Measurements from ENCODE around the gene GADD45GIP1.

GADD45GIP1 gene

DNA sequence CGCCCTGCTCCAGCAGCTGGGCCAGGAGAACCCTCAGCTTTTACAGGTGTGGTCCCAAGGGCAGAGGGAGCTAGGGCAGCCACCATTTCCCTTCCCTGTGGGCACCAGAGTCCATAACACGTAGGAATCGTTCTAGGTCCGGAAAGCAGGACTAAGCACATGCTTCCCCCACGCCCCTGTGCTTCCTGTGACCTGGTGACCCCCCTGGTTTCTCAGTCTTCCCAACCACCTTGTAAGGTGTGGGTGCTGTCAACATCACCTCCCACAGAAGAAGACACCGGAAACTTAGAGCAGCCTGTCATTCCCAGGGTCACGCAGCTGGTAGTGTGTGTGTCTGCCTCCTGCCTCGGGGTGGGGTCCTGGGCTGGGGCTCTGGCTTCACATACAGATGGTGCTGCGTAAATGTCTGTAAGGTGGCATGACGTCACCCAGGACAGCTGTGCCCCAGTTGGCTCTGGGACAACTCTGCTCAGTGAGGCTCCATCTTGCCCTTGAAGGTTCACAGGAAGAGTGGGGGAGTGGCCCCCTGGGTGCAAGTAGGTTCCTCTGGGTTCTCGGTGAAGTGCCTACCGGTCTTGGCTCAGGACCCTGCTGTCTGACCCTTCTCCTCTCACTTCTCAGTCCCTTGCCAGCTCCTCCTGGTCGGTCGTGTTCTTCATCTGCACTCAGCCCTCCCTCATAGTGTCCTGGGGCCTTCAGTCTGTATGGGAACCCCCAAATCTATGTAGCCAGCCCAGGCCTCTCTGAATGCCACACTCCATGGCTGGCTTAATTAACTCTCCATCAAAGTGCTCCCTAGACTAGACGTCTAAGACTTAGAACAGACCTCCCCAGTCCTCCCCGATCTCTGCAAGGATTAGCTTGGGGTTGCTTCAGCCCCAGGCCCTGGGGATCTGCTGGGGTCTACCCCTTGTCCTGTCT, 7.4 kb downstream of the GADD45GIP1 start:
- Histone ChIP-seq H2BK120ac (ENCODE audit: low read depth, low read length) (no peak overlapping the region), H2BK5ac (ENCODE audit: low read depth, low read length, poor library complexity, severe bottlenecking) (no peak overlapping the region), H3K23ac (ENCODE audit: low read length in 2 of 2) (no peak overlapping the region), H3K9me3 (ENCODE audit: control insufficient read depth, low read length) (no peaks in the 10 kb centered on the region), H3K79me1 (replicated peaks; ENCODE audit: low read length, poor library complexity, severe bottlenecking) (peaks cover 19% of the 10 kb centered on the region), H3K27me3 (ENCODE audit: control insufficient read depth in 1 of 2, insufficient read depth in 1 of 2, low read length in 2 of 2) (no peaks in the 10 kb centered on the region), H2AK5ac (ENCODE audit: low read length, severe bottlenecking) (no peak overlapping the region), H3K9ac (ENCODE audit: low read length) (no peak overlapping the region), H3K4me1 (ENCODE audit: control insufficient read depth, insufficient read depth, low read depth, low read length) (peaks cover 13% of the 10 kb centered on the region), H4K91ac (ENCODE audit: low read length) (no peak overlapping the region), H3K4ac (ENCODE audit: low read depth in 1 of 2, low read length in 2 of 2) (no peak overlapping the region), H3K4me3 (ENCODE audit: insufficient read depth in 1 of 2, low read depth in 1 of 2, low read length in 2 of 2) (no peak overlapping the region), H2BK15ac (ENCODE audit: low read depth, poor library complexity, severe bottlenecking) (no peak overlapping the region), H2BK12ac (ENCODE audit: low read length in 2 of 2) (no peak overlapping the region), H2AFZ (ENCODE audit: low read depth, low read length) (no peak overlapping the region), H3K4me2 (ENCODE audit: low read length, poor library complexity, severe bottlenecking) (no peak overlapping the region), H4K8ac (ENCODE audit: low read length) (no peak overlapping the region), H3K14ac (ENCODE audit: low read length in 2 of 2) (no peak overlapping the region), H3K18ac (ENCODE audit: low read depth in 1 of 2, low read length in 2 of 2) (no peak overlapping the region), H3K27ac (ENCODE audit: low read length, poor library complexity, severe bottlenecking) (no peak overlapping the region), H3K36me3 (ENCODE audit: control insufficient read depth in 1 of 2, insufficient read depth in 2 of 2, low read depth in 1 of 2, low read length in 2 of 2) (peaks cover 71 to 75% of the 10 kb centered on the region in 2 experiments)
- WGBS, result 95% methylated on average over 16 of the region's 16 CpGs
- DNase-seq, result no peak

- Histone ChIP-seq H3K27me3 (ENCODE audit: control insufficient read depth in 1 of 2, insufficient read depth in 1 of 2, low read length in 2 of 2) (no peaks in the 10 kb centered on the region), H3K18ac (ENCODE audit: low read depth in 1 of 2, low read length in 2 of 2) (no peak overlapping the region), H2BK12ac (ENCODE audit: low read length in 2 of 2) (no peak overlapping the region), H3K4me1 (ENCODE audit: control insufficient read depth, insufficient read depth, low read depth, low read length) (peaks cover 13% of the 10 kb centered on the region), H2BK120ac (ENCODE audit: low read depth, low read length) (no peak overlapping the region), H4K91ac (ENCODE audit: low read length) (no peak overlapping the region), H3K23ac (ENCODE audit: low read length in 2 of 2) (no peak overlapping the region), H3K9me3 (ENCODE audit: control insufficient read depth, low read length) (no peaks in the 10 kb centered on the region), H3K36me3 (ENCODE audit: control insufficient read depth in 1 of 2, insufficient read depth in 2 of 2, low read depth in 1 of 2, low read length in 2 of 2) (peaks cover 71 to 74% of the 10 kb centered on the region in 2 experiments), H2BK15ac (ENCODE audit: low read depth, poor library complexity, severe bottlenecking) (no peak overlapping the region), H3K79me1 (replicated peaks; ENCODE audit: low read length, poor library complexity, severe bottlenecking) (peaks cover 19% of the 10 kb centered on the region), H3K9ac (ENCODE audit: low read length) (no peak overlapping the region), H3K4me2 (ENCODE audit: low read length, poor library complexity, severe bottlenecking) (no peak overlapping the region), H3K4ac (ENCODE audit: low read depth in 1 of 2, low read length in 2 of 2) (no peak overlapping the region), H2BK5ac (ENCODE audit: low read depth, low read length, poor library complexity, severe bottlenecking) (no peak overlapping the region), H4K8ac (ENCODE audit: low read length) (no peak overlapping the region), H2AK5ac (ENCODE audit: low read length, severe bottlenecking) (no peak overlapping the region), H3K14ac (ENCODE audit: low read length in 2 of 2) (no peak overlapping the region), H3K4me3 (ENCODE audit: insufficient read depth in 1 of 2, low read depth in 1 of 2, low read length in 2 of 2) (no peak overlapping the region), H3K27ac (ENCODE audit: low read length, poor library complexity, severe bottlenecking) (no peak overlapping the region), H2AFZ (ENCODE audit: low read depth, low read length) (no peak overlapping the region)
- no peak for DNase-seq
- 96% methylated on average over 30 of the region's 30 CpGs for WGBS
These were observed 8.2 kb downstream of the GADD45GIP1 start for GRCh38 chr19:12948612-12949362.

DNA sequence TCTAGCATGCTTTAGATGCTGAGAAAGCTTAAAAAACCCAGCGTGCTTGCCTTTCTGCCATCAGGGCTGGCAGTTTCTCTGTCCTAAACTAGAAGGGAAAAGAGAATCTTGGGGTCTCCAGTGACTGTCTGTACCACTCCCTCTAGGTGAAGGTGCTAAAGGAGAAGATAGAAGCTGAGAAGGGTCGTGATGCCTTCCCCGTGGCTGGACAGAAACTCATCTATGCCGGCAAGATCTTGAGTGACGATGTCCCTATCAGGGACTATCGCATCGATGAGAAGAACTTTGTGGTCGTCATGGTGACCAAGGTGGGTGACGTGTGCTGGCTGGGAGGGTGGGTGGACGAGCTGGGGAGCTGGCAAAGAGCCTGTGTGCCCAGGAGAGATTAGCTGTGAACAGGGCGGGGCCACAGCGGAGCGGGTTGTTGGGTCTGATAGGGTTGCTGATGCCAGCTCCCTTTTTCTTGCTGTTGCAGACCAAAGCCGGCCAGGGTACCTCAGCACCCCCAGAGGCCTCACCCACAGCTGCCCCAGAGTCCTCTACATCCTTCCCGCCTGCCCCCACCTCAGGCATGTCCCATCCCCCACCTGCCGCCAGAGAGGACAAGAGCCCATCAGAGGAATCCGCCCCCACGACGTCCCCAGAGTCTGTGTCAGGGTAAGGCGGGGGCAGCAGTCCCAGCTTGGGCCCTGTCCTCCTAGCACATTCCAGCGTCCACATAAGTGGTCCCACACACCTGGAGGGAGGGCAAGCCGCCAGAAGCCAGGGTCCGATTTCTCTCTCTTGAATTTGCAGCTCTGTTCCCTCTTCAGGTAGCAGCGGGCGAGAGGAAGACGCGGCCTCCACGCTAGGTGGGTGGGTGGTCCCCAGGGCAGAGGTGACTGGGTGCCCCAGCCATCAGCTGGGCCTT, 9.1 kb downstream of the GADD45GIP1 start:
- Histone ChIP-seq H3K14ac (ENCODE audit: low read length in 2 of 2) (no peak overlapping the region), H3K4me3 (ENCODE audit: insufficient read depth in 1 of 2, low read depth in 1 of 2, low read length in 2 of 2) (peak overlapping the region in 1 of 2 experiments; percentile 97), H4K8ac (ENCODE audit: low read length) (no peak overlapping the region), H3K23ac (ENCODE audit: low read length in 2 of 2) (no peak overlapping the region), H2AK5ac (ENCODE audit: low read length, severe bottlenecking) (no peak overlapping the region), H3K9ac (ENCODE audit: low read length) (peak overlapping the region; percentile 99), H3K18ac (ENCODE audit: low read depth in 1 of 2, low read length in 2 of 2) (no peak overlapping the region), H3K27ac (ENCODE audit: low read length, poor library complexity, severe bottlenecking) (no peak overlapping the region), H2BK15ac (ENCODE audit: low read depth, poor library complexity, severe bottlenecking) (no peak overlapping the region), H2BK120ac (ENCODE audit: low read depth, low read length) (no peak overlapping the region), H3K4me1 (ENCODE audit: control insufficient read depth, insufficient read depth, low read depth, low read length) (peaks cover 12% of the 10 kb centered on the region), H3K27me3 (ENCODE audit: control insufficient read depth in 1 of 2, insufficient read depth in 1 of 2, low read length in 2 of 2) (no peaks in the 10 kb centered on the region), H3K36me3 (ENCODE audit: control insufficient read depth in 1 of 2, insufficient read depth in 2 of 2, low read depth in 1 of 2, low read length in 2 of 2) (peaks cover 71 to 76% of the 10 kb centered on the region in 2 experiments), H3K4me2 (ENCODE audit: low read length, poor library complexity, severe bottlenecking) (no peak overlapping the region), H4K91ac (ENCODE audit: low read length) (no peak overlapping the region), H2AFZ (ENCODE audit: low read depth, low read length) (no peak overlapping the region), H3K4ac (ENCODE audit: low read depth in 1 of 2, low read length in 2 of 2) (no peak overlapping the region), H2BK5ac (ENCODE audit: low read depth, low read length, poor library complexity, severe bottlenecking) (no peak overlapping the region), H2BK12ac (ENCODE audit: low read length in 2 of 2) (no peak overlapping the region), H3K79me1 (replicated peaks; ENCODE audit: low read length, poor library complexity, severe bottlenecking) (peaks cover 19% of the 10 kb centered on the region), H3K9me3 (ENCODE audit: control insufficient read depth, low read length) (no peaks in the 10 kb centered on the region)
- 97% methylated on average over 25 of the region's 28 CpGs for WGBS
- no peak for DNase-seq

Measured in mesenchymal stem cell (in vitro differentiated cells and primary cell).